Stomach (tissue), 4 donors: ENCODE results near the gene PPCS.

ENCODE experiments used
- CTCF ChIP-seq, 7 experiments: fragments of 450-650 bp in 4 of 7; fragments of 200-600 bp in 3 of 7; sonication (generic) in 3 of 7; IDR thresholded peaks; one replicate each; pipeline ENCODE4 v1.5.1; 2016 to 2019; ENCODE audit warnings: antibody characterized with exemption in 7 of 7, control low read depth in 2 of 7, mild to moderate bottlenecking in 1 of 7
- EP300 ChIP-seq: sonication (generic); formaldehyde crosslinking; IDR thresholded peaks from one replicate; pipeline ENCODE4 v1.6.1; 2017; ENCODE audit warnings: antibody characterized with exemption
- POLR2A ChIP-seq, 4 donors: fragments of 450-650 bp; IDR thresholded peaks; one replicate each; pipeline ENCODE4 v1.6.1; 2016; ENCODE audit warnings: antibody characterized with exemption in 4 of 4, control low read depth in 2 of 4, mild to moderate bottlenecking in 1 of 4, moderate library complexity in 1 of 4

GRCh38 chr1:42504535-42505128 lies 48.3 kb downstream of the PPCS start:
- TF ChIP-seq CTCF (IDR thresholded peaks at IDR 0.05) (no peak), POLR2A (IDR thresholded peaks at IDR 0.05) (no peak), EP300 (no peak)
